Stimulated activated naive CD8-positive, alpha-beta T cell treated with anti-CD3 and anti-CD28 coated beads, Interleukin-15, Interleukin-2, amounts not matched to agents 100 ng/mL and 50 ng/mL, for 24 hours (primary cell): ENCODE results near the gene MRPL2.

ENCODE experiments used
- H3K27ac Mint-ChIP-seq: one replicate; pipeline ENCODE4 v1.8.0; 2021; ENCODE audit warnings: mild to moderate bottlenecking, mixed read lengths
- H3K27me3 Mint-ChIP-seq: one replicate; pipeline ENCODE4 v1.8.0; 2021; ENCODE audit warnings: mixed read lengths
- H3K36me3 Mint-ChIP-seq: one replicate; pipeline ENCODE4 v1.8.0; 2021; ENCODE audit warnings: low read depth, mixed read lengths
- H3K4me1 Mint-ChIP-seq: one replicate; pipeline ENCODE4 v1.8.0; 2021; ENCODE audit warnings: low read depth, mixed read lengths
- H3K4me3 Mint-ChIP-seq: one replicate; pipeline ENCODE4 v1.8.0; 2021; ENCODE audit warnings: mild to moderate bottlenecking, mixed read lengths
- H3K9me3 Mint-ChIP-seq: one replicate; pipeline ENCODE4 v1.8.0; 2021; ENCODE audit warnings: mixed read lengths

The MRPL2 gene

GRCh38 chr6:43026365-43026764 is 32.9 kb downstream of the MRPL2 start:
- Mint-ChIP-seq H3K36me3 (peaks cover 54% of the 10 kb centered on the region), H3K4me3 (no peak overlapping the region), H3K27me3 (no peaks in the 10 kb centered on the region), H3K9me3 (no peaks in the 10 kb centered on the region), H3K4me1 (peaks cover 26% of the 10 kb centered on the region), H3K27ac (no peak overlapping the region)

GRCh38 chr6:43024436-43024835 is 34.8 kb downstream of the MRPL2 start:
- Mint-ChIP-seq H3K27me3 (no peaks in the 10 kb centered on the region), H3K27ac (peak overlapping the region; percentile 72), H3K4me1 (peaks cover 36% of the 10 kb centered on the region), H3K36me3 (peaks cover 46% of the 10 kb centered on the region), H3K4me3 (peak overlapping the region; percentile 10), H3K9me3 (no peaks in the 10 kb centered on the region)

- Mint-ChIP-seq H3K27ac (peak within 1 kb of the TSS; percentile 92), H3K4me1 (peaks cover 41% of the 10 kb centered on the region), H3K36me3 (peaks cover 33% of the 10 kb centered on the region), H3K9me3 (no peaks in the 10 kb centered on the region), H3K27me3 (no peaks in the 10 kb centered on the region), H3K4me3 (peak within 1 kb of the TSS; percentile 98)
Measured at GRCh38 chr6:43021270-43022047, 37.8 kb downstream of the MRPL2 start, which contains the start of gene RRP36. TSS of gene RRP36 (plus strand) at chr6:43021623. CDS start at chr6:43021655, 32 bp downstream.

- no peaks in the 10 kb centered on the region for H3K27me3 Mint-ChIP-seq
- H3K4me1 Mint-ChIP-seq: peaks cover 47% of the 10 kb centered on the region
- peaks cover 28% of the 10 kb centered on the region for H3K36me3 Mint-ChIP-seq
- H3K27ac Mint-ChIP-seq: peak overlapping the region; percentile 65
- no peaks in the 10 kb centered on the region for H3K9me3 Mint-ChIP-seq
- H3K4me3 Mint-ChIP-seq: peak overlapping the region; percentile 98
Measured at GRCh38 chr6:43020847-43021246, 38.4 kb downstream of the MRPL2 start.

GRCh38 chr6:43020052-43020705 is 39.1 kb downstream of the MRPL2 start:
- peak overlapping the region; percentile 47 for H3K4me3 Mint-ChIP-seq
- H3K4me1 Mint-ChIP-seq: peaks cover 51% of the 10 kb centered on the region
- no peaks in the 10 kb centered on the region for H3K9me3 Mint-ChIP-seq
- no peaks in the 10 kb centered on the region for H3K27me3 Mint-ChIP-seq
- peaks cover 26% of the 10 kb centered on the region for H3K36me3 Mint-ChIP-seq
- H3K27ac Mint-ChIP-seq: peak overlapping the region; percentile 65

GRCh38 chr6:43019152-43019551 is 40.1 kb downstream of the MRPL2 start:
- Mint-ChIP-seq H3K4me3 (no peak overlapping the region), H3K36me3 (peaks cover 16% of the 10 kb centered on the region), H3K27ac (peak overlapping the region; percentile 64), H3K9me3 (no peaks in the 10 kb centered on the region), H3K27me3 (no peaks in the 10 kb centered on the region), H3K4me1 (peaks cover 54% of the 10 kb centered on the region)

GRCh38 chr6:43016943-43017334 is 42.3 kb downstream of the MRPL2 start:
- Mint-ChIP-seq H3K36me3 (peaks cover 29% of the 10 kb centered on the region), H3K27me3 (no peaks in the 10 kb centered on the region), H3K27ac (no peak overlapping the region), H3K4me3 (no peak overlapping the region), H3K9me3 (no peaks in the 10 kb centered on the region), H3K4me1 (peaks cover 54% of the 10 kb centered on the region)

- H3K4me1 Mint-ChIP-seq: peaks cover 56% of the 10 kb centered on the region
- H3K9me3 Mint-ChIP-seq: no peaks in the 10 kb centered on the region
- no peaks in the 10 kb centered on the region for H3K27me3 Mint-ChIP-seq
- H3K36me3 Mint-ChIP-seq: peaks cover 32% of the 10 kb centered on the region
- peak overlapping the region; percentile 50 for H3K27ac Mint-ChIP-seq
- peak overlapping the region; percentile 11 for H3K4me3 Mint-ChIP-seq
Measured at GRCh38 chr6:43016176-43016942, 42.9 kb downstream of the MRPL2 start.

- Mint-ChIP-seq H3K27me3 (no peaks in the 10 kb centered on the region), H3K36me3 (peaks cover 44% of the 10 kb centered on the region)
Measured at GRCh38 chr6:43014434-43014909, 44.8 kb downstream of the MRPL2 start.

GRCh38 chr6:43013843-43014433 is 45.3 kb downstream of the MRPL2 start, which contains the start of the genes KLHDC3 and MEA1:
TSS of gene KLHDC3 (plus strand) at chr6:43014249. CDS start at chr6:43017193, 2,944 bp downstream.
TSS of gene MEA1 (minus strand) at chr6:43013946. CDS start at chr6:43013813, 133 bp downstream.
- H3K27me3 Mint-ChIP-seq: no peaks in the 10 kb centered on the region
- H3K27ac Mint-ChIP-seq: peak within 1 kb of the TSS; percentile 92
- no peaks in the 10 kb centered on the region for H3K9me3 Mint-ChIP-seq
- peak within 1 kb of the TSS; percentile 97 for H3K4me3 Mint-ChIP-seq
- peaks cover 46% of the 10 kb centered on the region for H3K36me3 Mint-ChIP-seq
- peaks cover 54% of the 10 kb centered on the region for H3K4me1 Mint-ChIP-seq

More at GRCh38 chr6:43014434-43014909, 44.8 kb downstream of the MRPL2 start:
- Mint-ChIP-seq H3K27ac (peak overlapping the region; percentile 92), H3K9me3 (no peaks in the 10 kb centered on the region), H3K4me3 (peak overlapping the region; percentile 97), H3K4me1 (peaks cover 52% of the 10 kb centered on the region)

- peaks cover 53% of the 10 kb centered on the region for H3K36me3 Mint-ChIP-seq
- peaks cover 55% of the 10 kb centered on the region for H3K4me1 Mint-ChIP-seq
- H3K27ac Mint-ChIP-seq: peak overlapping the region; percentile 92
- peak overlapping the region; percentile 97 for H3K4me3 Mint-ChIP-seq
- no peaks in the 10 kb centered on the region for H3K9me3 Mint-ChIP-seq
- no peaks in the 10 kb centered on the region for H3K27me3 Mint-ChIP-seq
Measured at GRCh38 chr6:43013097-43013842, 46.0 kb downstream of the MRPL2 start.

GRCh38 chr6:43012364-43012763 is 46.9 kb downstream of the MRPL2 start:
- Mint-ChIP-seq H3K4me1 (peaks cover 55% of the 10 kb centered on the region), H3K27ac (peak overlapping the region; percentile 92), H3K9me3 (no peaks in the 10 kb centered on the region), H3K4me3 (peak overlapping the region; percentile 97), H3K36me3 (peaks cover 51% of the 10 kb centered on the region), H3K27me3 (no peaks in the 10 kb centered on the region)

- Mint-ChIP-seq H3K4me1 (peaks cover 48% of the 10 kb centered on the region), H3K36me3 (peaks cover 60% of the 10 kb centered on the region), H3K9me3 (no peaks in the 10 kb centered on the region), H3K27me3 (no peaks in the 10 kb centered on the region), H3K4me3 (no peak overlapping the region), H3K27ac (peak overlapping the region; percentile 40)
Measured at GRCh38 chr6:43011207-43011606, 48.0 kb downstream of the MRPL2 start.

GRCh38 chr6:43009124-43009523 is 50.1 kb downstream of the MRPL2 start:
- Mint-ChIP-seq H3K27ac (peak overlapping the region; percentile 36), H3K4me1 (peaks cover 30% of the 10 kb centered on the region), H3K4me3 (no peak overlapping the region), H3K36me3 (peaks cover 65% of the 10 kb centered on the region), H3K9me3 (no peaks in the 10 kb centered on the region), H3K27me3 (no peaks in the 10 kb centered on the region)
